T-helper 22 cell (primary cell): ENCODE results near the gene RUNX2.
A peak's percentile ranks its signal among the peaks of the same experiment; 100 is the strongest.
"Not testable (repeated sequence)": the region's sequence is repeated elsewhere in the genome, so short reads cannot be mapped to it uniquely, and the experiment has no call there.

Source experiments
- DNase-seq: peaks from one replicate; pipeline ENCODE4 v3.0.0-alpha.2; 2020; ENCODE audit warnings: low read depth

RUNX2 gene

GRCh38 chr6:45558858-45559257 is 230.7 kb downstream of the RUNX2 start:
- no peak for DNase-seq

- not testable (repeated sequence) for DNase-seq
These were observed 232.2 kb downstream of the RUNX2 start for GRCh38 chr6:45560321-45560820.

GRCh38 chr6:45562171-45562570 is 234.0 kb downstream of the RUNX2 start:
- no peak for DNase-seq

DNA sequence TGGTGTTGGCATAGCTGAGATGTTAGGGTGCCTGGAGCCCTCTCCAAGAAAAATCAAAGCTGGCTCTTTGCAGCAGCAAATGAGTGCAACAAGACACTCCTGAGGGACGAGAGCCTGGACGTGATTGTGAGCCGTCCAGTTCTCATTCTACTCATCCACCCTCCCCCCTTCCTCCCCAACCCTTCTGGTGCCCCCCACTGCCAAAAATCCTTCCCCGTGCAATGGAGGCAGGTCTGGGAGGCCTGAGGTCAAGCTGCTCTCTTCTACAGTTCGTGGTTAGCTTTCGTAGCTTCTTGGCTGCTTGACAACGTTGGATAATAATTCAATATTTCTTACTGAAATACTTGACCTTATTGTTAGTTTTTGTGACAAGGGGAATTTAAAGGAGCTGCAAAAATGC is 234.9 kb downstream of the RUNX2 start:
- no peak for DNase-seq

DNA sequence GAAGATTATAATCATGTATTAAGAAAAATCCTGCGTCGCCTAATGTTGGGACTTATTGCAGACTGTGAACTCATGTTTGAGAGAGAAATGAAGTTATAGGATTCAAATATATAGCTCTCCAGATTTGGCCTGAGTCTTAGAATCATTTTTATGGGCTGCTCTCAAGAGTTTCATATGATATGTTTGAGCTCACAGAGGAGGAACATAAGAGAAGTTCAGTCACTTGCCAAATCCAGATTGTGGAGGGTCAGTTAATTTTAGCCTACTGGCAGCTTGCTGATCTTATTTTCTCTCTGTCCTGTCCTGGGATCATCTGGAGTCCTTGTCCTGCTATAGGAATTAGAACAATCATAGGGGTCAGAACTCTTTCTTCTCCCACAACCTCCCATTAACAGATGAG is 235.7 kb downstream of the RUNX2 start:
- DNase-seq, result no peak

DNA sequence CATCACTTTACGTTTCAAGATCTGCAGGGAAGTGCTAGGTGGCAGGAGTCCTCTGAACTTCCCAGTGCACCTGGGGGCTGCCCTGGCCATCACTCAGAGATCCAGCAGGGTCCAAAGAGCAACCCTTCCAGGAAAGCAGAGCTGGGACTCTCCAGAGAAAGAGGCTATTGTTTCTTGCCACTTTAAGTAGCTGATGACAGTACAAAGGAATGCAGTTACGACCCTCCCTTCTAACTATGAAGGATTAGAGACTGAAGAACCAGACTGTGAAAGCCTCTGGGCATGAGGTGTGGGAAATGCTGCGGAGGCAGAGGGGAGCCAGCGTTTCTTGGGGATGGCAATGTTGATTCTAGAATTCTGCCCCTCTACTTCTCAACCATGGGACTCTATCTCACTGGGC is 238.8 kb downstream of the RUNX2 start:
- no peak for DNase-seq

DNA sequence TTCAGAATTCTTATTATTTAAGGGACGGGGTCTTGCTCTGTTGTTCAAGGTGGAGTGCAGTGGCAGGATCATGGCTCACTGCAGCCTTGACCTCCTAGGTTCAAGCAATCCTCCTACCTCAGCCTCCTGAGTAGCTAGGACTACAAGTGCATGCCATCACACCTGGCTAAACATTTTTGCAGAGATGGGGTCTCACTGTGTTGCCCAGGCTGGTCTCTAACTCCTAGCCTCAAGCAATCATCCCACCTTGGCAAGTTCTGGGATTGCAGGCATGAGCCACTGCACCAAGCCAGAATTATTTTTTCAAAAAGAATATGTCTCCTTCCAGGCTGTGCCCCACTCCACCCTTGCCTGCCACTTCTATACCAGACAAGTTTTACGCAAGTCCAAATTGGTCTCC is 239.7 kb downstream of the RUNX2 start:
- DNase-seq, result no peak

GRCh38 chr6:45568626-45569025 is 240.5 kb downstream of the RUNX2 start:
- no peak for DNase-seq

- DNase-seq, result no peak
These were observed 241.2 kb downstream of the RUNX2 start for GRCh38 chr6:45569210-45569945.

GRCh38 chr6:45571159-45571558 is 243.0 kb downstream of the RUNX2 start:
- no peak for DNase-seq

- no peak for DNase-seq
These were observed 244.7 kb downstream of the RUNX2 start for GRCh38 chr6:45572833-45573232.

DNA sequence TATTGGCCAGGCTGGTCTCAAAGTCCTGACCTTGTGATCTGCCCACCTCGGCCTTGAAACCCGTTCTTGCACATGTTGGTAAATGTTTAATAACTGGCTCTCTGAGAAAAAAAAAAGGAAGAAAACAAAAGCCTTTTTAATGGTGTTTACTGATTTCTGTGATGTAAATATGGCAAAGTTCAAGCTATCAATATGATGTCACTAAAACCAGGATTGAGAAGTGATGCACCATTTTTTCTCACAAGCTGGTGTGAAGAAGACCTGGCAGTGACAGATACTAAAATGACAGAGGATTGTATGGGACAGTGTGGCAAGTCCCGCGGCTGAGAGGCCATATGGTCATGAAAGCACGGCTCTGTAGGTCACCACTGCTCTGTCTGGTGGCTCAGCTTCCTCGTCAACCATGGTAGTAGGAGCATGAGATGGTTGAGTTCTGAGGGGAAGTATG is 245.9 kb downstream of the RUNX2 start:
- no peak for DNase-seq

GRCh38 chr6:45574885-45575284 is 246.8 kb downstream of the RUNX2 start:
- DNase-seq, result no peak

DNA sequence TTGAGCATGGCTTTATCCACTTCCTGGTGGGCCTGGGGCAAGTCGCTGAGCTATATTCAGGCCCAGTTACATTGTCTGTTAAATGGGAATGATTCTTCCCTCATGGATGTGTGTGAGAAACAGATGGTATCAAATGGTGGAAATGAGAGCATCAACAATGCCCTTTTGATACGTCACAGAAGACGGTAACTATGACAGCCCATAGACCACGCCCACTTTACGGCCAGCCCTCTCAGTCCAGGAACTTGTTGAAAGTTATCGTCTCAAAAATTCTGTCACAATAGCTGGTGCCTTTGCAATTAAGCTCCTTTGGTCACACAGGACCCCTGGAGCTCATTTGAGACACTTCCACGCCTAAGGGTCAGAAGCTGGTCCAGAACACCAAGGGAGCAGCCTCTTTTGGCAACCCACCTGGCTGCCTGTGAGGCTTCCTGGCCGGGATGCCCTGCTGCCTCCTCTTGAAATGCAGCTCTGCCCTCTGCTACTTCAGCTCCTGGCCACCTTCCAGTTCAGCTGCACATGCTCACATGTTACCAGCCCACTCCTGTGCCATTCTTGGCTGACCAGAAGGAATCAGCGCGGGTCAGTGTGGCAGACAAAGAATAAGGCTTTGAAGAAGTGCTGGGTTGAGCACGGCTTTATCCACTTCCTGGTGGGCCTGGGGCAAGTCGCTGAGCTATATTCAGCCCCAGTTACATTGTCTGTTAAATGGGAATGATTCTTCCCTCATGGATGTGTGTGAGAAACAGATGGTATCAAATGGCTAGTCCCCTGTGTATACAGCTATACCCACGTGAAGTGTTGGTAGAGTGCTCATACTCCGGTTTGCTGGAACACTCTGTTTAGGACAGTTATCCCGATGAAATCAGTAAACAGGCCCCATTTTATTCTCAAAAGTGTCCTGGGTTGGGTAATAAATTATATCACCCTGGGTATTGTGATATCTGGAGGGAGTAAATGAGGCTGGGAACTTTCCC is 248.8 kb downstream of the RUNX2 start:
- DNase-seq, result no peak

- no peak for DNase-seq
These were observed 249.8 kb downstream of the RUNX2 start for GRCh38 chr6:45577836-45578504.

GRCh38 chr6:45584127-45584526 is 256.0 kb downstream of the RUNX2 start:
- no peak for DNase-seq

DNA sequence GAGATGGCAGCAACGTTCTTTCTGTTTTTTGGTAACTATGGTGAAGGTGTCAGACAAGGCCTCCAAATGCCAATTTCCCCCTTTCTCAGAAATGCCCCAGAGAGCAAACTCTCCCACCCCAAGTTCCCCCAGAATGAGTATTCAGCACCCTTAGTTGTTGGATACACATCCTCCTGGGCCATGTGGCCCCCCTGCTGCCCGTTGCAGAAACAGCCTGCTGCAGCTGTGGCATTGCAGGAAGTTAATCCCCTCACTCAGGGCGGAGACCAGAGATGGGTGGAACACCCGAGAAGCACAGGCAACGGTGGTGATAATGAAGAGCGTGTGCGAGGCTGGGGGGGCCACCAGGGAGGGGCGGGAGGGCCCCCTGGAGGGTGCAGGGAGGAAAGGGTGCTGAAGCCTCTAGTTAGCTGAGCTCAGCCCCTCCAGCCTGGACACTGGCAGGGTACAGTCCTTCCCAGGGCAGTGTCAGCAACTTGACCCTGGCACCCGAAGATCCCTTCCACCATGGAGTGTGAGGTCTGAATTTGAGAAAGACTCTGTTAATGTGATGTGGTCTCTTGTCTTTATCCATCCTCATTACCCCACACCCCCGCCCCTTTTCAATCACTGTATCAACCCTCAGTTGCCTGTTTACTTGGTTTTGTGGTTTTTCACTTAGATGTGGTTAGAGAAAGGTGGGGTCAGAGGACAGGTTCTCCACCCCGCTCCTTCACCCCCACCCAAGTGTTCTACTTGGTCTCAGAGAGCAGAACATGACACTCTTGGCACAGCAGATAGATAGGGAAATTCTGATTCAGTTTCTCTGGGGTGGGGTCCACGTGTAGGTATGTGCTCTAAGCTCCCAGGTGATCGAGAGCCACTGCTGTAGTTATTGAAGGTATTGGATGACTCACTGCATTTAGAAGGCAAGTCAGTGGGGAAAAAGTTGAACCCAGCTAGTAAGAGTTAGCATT is 258.4 kb downstream of the RUNX2 start:
- peak; percentile 58 for DNase-seq

DNA sequence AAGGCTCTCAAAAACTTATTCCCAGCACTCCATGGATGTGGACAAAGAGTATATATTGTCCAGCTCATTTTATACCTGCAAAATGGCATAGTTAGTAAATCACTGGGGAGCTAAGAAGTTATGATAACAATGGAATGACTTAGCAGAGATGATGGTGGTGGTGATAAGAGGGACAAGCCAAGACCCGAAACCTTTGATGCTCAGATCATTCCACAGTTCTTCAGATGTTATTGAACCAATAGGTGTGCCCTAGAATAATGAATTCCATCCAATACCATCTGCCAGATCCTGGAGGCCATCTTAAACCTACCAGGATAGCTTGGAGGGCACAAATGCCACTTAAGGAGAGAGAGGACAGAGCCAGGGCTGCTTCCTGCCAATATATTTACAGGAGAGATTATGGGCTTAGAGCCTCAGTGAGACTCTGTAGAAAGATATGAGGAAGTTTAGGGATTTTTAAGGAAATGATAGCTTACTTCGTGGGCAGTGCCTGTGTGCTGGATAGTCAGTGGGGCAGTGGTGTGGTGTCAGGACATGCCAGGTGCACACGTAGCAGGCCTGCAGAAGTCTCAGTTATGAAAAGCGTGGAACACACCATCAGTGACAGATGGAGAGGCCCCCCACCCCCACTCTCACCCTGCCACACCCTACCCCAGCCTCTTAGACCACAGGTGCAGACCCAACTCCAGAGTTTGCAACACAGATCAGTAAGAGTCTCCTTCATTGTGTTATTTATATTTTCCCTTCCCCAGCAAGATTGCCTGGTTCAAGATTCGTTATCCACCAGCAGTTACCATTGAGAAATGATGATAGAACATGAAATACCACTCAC is 259.3 kb downstream of the RUNX2 start:
- DNase-seq, result no peak

DNA sequence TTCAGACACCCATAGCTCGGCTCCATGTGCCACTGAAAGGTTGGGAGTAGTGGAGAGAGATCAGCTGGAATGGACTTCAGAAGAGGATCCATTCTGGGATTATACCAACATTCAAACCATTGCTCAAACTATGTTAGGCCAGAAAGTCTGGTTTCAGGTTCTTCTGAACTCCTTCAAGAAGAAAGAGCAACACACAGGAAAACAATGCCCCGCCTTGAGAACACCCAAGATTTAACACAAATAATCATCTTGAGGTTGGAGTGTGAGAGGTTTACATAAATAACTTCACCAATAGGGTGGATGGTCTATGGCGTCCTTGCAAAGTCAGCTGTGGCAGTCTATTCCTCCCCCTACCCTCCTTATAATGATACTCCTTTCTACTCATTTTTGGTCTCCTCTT is 261.2 kb downstream of the RUNX2 start:
- no peak for DNase-seq

DNA sequence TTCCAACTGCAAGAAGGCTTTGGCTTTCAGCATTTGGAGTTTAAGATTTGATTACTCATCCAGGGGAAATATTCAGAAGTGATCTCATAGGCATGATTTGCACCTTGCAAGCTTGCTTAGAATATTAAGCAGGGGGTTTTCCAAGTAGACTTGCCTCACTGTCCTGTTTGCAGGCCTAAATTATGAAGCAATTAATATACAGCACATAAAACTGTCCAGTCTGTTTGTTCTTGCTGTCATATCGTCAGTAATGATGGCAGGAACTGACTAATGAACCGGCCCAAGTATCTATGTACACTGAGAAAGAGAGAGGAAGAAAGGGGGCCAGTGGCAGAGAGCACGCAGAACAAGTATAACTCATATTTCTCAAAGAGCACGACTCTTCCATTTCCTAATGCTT is 262.1 kb downstream of the RUNX2 start:
- DNase-seq, result no peak
